NCI-H128 (cell line): ENCODE data around the gene C2CD2L.
"Not testable (repeated sequence)": the region's sequence is repeated elsewhere in the genome, so short reads cannot be mapped to it uniquely, and the experiment has no call there.

ENCODE experiments used
- DNase-seq: peaks from one replicate; lab custom pipeline; 2025; ENCODE audit not compliant: unreplicated experiment; lab: John Stamatoyannopoulos, UW

The C2CD2L gene

GRCh38 chr11:119106564-119107537, at the start of gene C2CD2L:
Gene C2CD2L (plus strand): TSS chr11:119107344. CDS start chr11:119107742, 398 bp downstream.
- DNase-seq = peak; percentile 36

GRCh38 chr11:119059128-119059527, 48.0 kb upstream of the C2CD2L start:
- not testable (repeated sequence) for DNase-seq

- DNase-seq = no peak
These were observed 45.9 kb upstream of the C2CD2L start for GRCh38 chr11:119061256-119061655.

GRCh38 chr11:119062779-119063178, 44.4 kb upstream of the C2CD2L start:
- DNase-seq = no peak

GRCh38 chr11:119065369-119065768, 41.8 kb upstream of the C2CD2L start:
- no peak for DNase-seq

- peak; percentile 88 for DNase-seq
These were observed 39.5 kb upstream of the C2CD2L start, which contains the start of gene VPS11 for GRCh38 chr11:119067371-119068222. Gene VPS11 (plus strand): TSS chr11:119067818. CDS start chr11:119067824, 6 bp downstream.

GRCh38 chr11:119077839-119078238, 29.3 kb upstream of the C2CD2L start:
- no peak for DNase-seq

- no peak for DNase-seq
These were observed 28.3 kb upstream of the C2CD2L start for GRCh38 chr11:119078675-119079420.

GRCh38 chr11:119081682-119082260, 25.4 kb upstream of the C2CD2L start:
- no peak for DNase-seq

GRCh38 chr11:119084663-119085436, 22.3 kb upstream of the C2CD2L start, which contains the start of gene HMBS:
Gene HMBS (plus strand): TSS chr11:119084881. CDS start chr11:119085034, 153 bp downstream.
- DNase-seq = peak; percentile 68

- DNase-seq = no peak
These were observed 21.7 kb upstream of the C2CD2L start for GRCh38 chr11:119085437-119085847.

- DNase-seq = no peak
These were observed 20.0 kb upstream of the C2CD2L start for GRCh38 chr11:119087123-119087522.

GRCh38 chr11:119087747-119088241, 19.4 kb upstream of the C2CD2L start:
- DNase-seq = no peak

GRCh38 chr11:119088406-119088805, 18.7 kb upstream of the C2CD2L start:
- DNase-seq = no peak

GRCh38 chr11:119089319-119089718, 17.8 kb upstream of the C2CD2L start:
- no peak for DNase-seq

GRCh38 chr11:119091178-119091577, 16.0 kb upstream of the C2CD2L start:
- DNase-seq = no peak

GRCh38 chr11:119091966-119092879, 14.9 kb upstream of the C2CD2L start:
- no peak for DNase-seq
